ENCODE data around the gene CCND3. TPM values are rescaled to one million over a fixed set of nuclear protein-coding genes. Genes with fewer than 3 reads are reported as not detected.

CCND3 gene
- total RNA-seq, 1 experiment from 2014 or later, result 26.6 TPM

DNA sequence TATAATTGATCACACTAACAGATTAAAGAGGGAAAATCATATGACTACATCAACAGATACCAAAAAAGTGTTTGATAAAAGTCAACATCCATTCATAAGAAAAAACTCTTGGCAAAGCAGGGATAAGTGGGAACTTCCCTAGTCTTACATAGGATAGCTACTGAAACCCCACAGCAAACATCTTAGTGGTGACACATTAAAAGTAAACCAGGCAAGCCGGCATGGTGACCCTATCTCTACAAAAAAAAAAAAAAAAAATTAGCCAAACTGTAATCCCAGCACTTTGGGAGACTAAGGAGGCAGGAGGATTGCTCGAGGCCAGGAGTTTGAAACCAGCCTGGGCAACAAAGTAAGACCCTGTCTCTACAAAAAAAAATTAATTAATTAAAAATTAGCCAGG, 13.8 kb upstream of the CCND3 start:
- TF ChIP-seq RAD21 (IDR thresholded peaks at IDR 0.05; ENCODE audit: low read depth), result no peak
- no peak for TF ChIP-seq EZH2phosphoT487 (IDR thresholded peaks at IDR 0.05; ENCODE audit: borderline replicate concordance)
- TF ChIP-seq ZNF274 (IDR thresholded peaks at IDR 0.05; ENCODE audit: low read depth, low read length), result no peak
- TF ChIP-seq ELF1 (IDR thresholded peaks at IDR 0.05; ENCODE audit: borderline replicate concordance, low read depth), result no peak
- TF ChIP-seq JUND (IDR thresholded peaks at IDR 0.05), result no peak
- TF ChIP-seq FOSL1 (IDR thresholded peaks at IDR 0.05; ENCODE audit: low read depth), result no peak
- no peak for TF ChIP-seq SRF (IDR thresholded peaks at IDR 0.05; ENCODE audit: low read depth)
- no peak for TF ChIP-seq CEBPB (IDR thresholded peaks at IDR 0.05; ENCODE audit: low read depth)
- no peak for TF ChIP-seq YY1 (IDR thresholded peaks at IDR 0.05; ENCODE audit: extremely low read depth, insufficient replicate concordance, low read depth, low read length)
- no peak for TF ChIP-seq TCF7L2 (IDR thresholded peaks at IDR 0.05; ENCODE audit: borderline replicate concordance, extremely low read depth, insufficient read depth, insufficient read length)
- no peaks in the 10 kb centered on the region for H3K9me2 ChIP-seq (ENCODE audit: insufficient read depth)
- ATAC-seq (no peak), DNase-seq (ENCODE audit: low read depth, low spot score) (no peak)
- CTCF ChIA-PET, result no interaction called here
- H3K9ac ChIP-seq (ENCODE audit: low read length), result no peak overlapping the region
- H3K36me3 ChIP-seq (ENCODE audit: control insufficient read depth in 1 of 2, insufficient read depth in 2 of 2, low read length in 2 of 2), result no peaks in the 10 kb centered on the region
- intact Hi-C loops (cut with micrococcal nuclease), result no loop called here
- H3K79me2 ChIP-seq (ENCODE audit: insufficient read depth, low read length), result no peaks in the 10 kb centered on the region
- H3K4me3 ChIP-seq (replicated peaks in 1 of 2; ENCODE audit: low read depth in 1 of 2, low read length in 2 of 2), result no peak overlapping the region
- RAD21 ChIA-PET (ENCODE audit: low non-redundant PET in 1 of 2, low total read pairs in 2 of 2, uncharacterized antibody in 2 of 2, unreplicated experiment in 2 of 2), result no interaction called here
- no peaks in the 10 kb centered on the region for H3K4me1 ChIP-seq (ENCODE audit: control insufficient read depth in 1 of 2, insufficient read depth in 2 of 2, low read length in 2 of 2)
- H3K4me2 ChIP-seq (ENCODE audit: low read length), result no peak overlapping the region
- POLR2A ChIA-PET, result no interaction called here
- no peaks in the 10 kb centered on the region for H4K20me1 ChIP-seq (ENCODE audit: insufficient read depth)
- no TSS peak for BruUV-seq (replicated peaks)
- no peaks in the 10 kb centered on the region for H3K9me3 ChIP-seq (ENCODE audit: control insufficient read depth in 1 of 2, insufficient read depth in 1 of 2, low read depth in 1 of 2, low read length in 2 of 2)
- H2AFZ ChIP-seq (ENCODE audit: low read depth, low read length, poor library complexity, severe bottlenecking), result no peak overlapping the region
- H3K27ac ChIP-seq (ENCODE audit: low read depth, low read length), result no peak overlapping the region
- H3K27me3 ChIP-seq (ENCODE audit: insufficient read depth, low read length), result no peaks in the 10 kb centered on the region

DNA sequence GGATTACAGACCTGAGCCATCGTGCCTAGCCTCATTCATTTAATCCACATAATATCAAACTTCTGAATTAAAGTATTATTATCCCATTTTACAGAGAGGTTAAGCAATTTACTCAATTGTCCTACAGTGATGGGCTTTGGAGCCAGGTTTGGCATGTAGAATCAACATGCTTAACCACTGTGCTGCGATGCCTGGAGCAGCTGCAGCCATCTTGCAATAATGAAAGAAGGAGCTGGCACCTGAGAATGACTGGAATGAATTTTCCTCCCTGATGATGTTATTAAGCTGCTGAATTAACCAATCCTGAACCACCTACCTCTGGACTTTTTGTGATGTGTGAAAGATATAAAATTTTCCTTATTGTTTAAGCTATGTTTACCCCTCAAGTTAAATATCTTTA, 13.1 kb upstream of the CCND3 start:
- H4K20me1 ChIP-seq (ENCODE audit: insufficient read depth), result no peaks in the 10 kb centered on the region
- no peak overlapping the region for H3K9ac ChIP-seq (ENCODE audit: low read length)
- CTCF ChIA-PET, result no interaction called here
- ATAC-seq, result no peak
- TF ChIP-seq ZNF274 (IDR thresholded peaks at IDR 0.05; ENCODE audit: low read depth, low read length), result no peak
- no peak for TF ChIP-seq RAD21 (IDR thresholded peaks at IDR 0.05; ENCODE audit: low read depth)
- TF ChIP-seq, protein P1, sequence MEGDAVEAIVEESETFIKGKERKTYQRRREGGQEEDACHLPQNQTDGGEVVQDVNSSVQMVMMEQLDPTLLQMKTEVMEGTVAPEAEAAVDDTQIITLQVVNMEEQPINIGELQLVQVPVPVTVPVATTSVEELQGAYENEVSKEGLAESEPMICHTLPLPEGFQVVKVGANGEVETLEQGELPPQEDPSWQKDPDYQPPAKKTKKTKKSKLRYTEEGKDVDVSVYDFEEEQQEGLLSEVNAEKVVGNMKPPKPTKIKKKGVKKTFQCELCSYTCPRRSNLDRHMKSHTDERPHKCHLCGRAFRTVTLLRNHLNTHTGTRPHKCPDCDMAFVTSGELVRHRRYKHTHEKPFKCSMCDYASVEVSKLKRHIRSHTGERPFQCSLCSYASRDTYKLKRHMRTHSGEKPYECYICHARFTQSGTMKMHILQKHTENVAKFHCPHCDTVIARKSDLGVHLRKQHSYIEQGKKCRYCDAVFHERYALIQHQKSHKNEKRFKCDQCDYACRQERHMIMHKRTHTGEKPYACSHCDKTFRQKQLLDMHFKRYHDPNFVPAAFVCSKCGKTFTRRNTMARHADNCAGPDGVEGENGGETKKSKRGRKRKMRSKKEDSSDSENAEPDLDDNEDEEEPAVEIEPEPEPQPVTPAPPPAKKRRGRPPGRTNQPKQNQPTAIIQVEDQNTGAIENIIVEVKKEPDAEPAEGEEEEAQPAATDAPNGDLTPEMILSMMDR (IDR thresholded peaks at IDR 0.05 in 2 of 3, conservative IDR thresholded peaks at IDR 0.05 in 1 of 3; ENCODE audit: borderline replicate concordance in 1 of 3, insufficient read depth in 1 of 3, low read depth in 2 of 3, low read length in 2 of 3), result no peak
- no peak for TF ChIP-seq EGR1 (IDR thresholded peaks at IDR 0.05; ENCODE audit: low read depth)
- TF ChIP-seq YY1 (IDR thresholded peaks at IDR 0.05; ENCODE audit: extremely low read depth, insufficient replicate concordance, low read depth, low read length), result no peak
- no peak for TF ChIP-seq SIN3A (IDR thresholded peaks at IDR 0.05; ENCODE audit: low read depth)
- TF ChIP-seq, protein P2, sequence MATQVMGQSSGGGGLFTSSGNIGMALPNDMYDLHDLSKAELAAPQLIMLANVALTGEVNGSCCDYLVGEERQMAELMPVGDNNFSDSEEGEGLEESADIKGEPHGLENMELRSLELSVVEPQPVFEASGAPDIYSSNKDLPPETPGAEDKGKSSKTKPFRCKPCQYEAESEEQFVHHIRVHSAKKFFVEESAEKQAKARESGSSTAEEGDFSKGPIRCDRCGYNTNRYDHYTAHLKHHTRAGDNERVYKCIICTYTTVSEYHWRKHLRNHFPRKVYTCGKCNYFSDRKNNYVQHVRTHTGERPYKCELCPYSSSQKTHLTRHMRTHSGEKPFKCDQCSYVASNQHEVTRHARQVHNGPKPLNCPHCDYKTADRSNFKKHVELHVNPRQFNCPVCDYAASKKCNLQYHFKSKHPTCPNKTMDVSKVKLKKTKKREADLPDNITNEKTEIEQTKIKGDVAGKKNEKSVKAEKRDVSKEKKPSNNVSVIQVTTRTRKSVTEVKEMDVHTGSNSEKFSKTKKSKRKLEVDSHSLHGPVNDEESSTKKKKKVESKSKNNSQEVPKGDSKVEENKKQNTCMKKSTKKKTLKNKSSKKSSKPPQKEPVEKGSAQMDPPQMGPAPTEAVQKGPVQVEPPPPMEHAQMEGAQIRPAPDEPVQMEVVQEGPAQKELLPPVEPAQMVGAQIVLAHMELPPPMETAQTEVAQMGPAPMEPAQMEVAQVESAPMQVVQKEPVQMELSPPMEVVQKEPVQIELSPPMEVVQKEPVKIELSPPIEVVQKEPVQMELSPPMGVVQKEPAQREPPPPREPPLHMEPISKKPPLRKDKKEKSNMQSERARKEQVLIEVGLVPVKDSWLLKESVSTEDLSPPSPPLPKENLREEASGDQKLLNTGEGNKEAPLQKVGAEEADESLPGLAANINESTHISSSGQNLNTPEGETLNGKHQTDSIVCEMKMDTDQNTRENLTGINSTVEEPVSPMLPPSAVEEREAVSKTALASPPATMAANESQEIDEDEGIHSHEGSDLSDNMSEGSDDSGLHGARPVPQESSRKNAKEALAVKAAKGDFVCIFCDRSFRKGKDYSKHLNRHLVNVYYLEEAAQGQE (IDR thresholded peaks at IDR 0.05; ENCODE audit: low read depth), result no peak
- TF ChIP-seq ZFX (IDR thresholded peaks at IDR 0.05), result no peak
- TF ChIP-seq EZH2phosphoT487 (IDR thresholded peaks at IDR 0.05; ENCODE audit: borderline replicate concordance), result no peak
- no peaks in the 10 kb centered on the region for H3K9me3 ChIP-seq (ENCODE audit: control insufficient read depth in 1 of 2, insufficient read depth in 1 of 2, low read depth in 1 of 2, low read length in 2 of 2)
- H3K9me2 ChIP-seq (ENCODE audit: insufficient read depth), result no peaks in the 10 kb centered on the region
- POLR2A ChIA-PET, result no interaction called here
- no peak for DNase-seq (ENCODE audit: low read depth, low spot score)
- H2AFZ ChIP-seq (ENCODE audit: low read depth, low read length, poor library complexity, severe bottlenecking), result no peak overlapping the region
- RAD21 ChIA-PET (ENCODE audit: low non-redundant PET in 1 of 2, low total read pairs in 2 of 2, uncharacterized antibody in 2 of 2, unreplicated experiment in 2 of 2), result no interaction called here
- no peak overlapping the region for H3K27ac ChIP-seq (ENCODE audit: low read depth, low read length)
- no peaks in the 10 kb centered on the region for H3K36me3 ChIP-seq (ENCODE audit: control insufficient read depth in 1 of 2, insufficient read depth in 2 of 2, low read length in 2 of 2)
- H3K4me2 ChIP-seq (ENCODE audit: low read length), result no peak overlapping the region
- H3K4me1 ChIP-seq (ENCODE audit: control insufficient read depth in 1 of 2, insufficient read depth in 2 of 2, low read length in 2 of 2), result no peaks in the 10 kb centered on the region
- no TSS peak for BruUV-seq (replicated peaks)
- no peaks in the 10 kb centered on the region for H3K79me2 ChIP-seq (ENCODE audit: insufficient read depth, low read length)
- intact Hi-C loops (cut with micrococcal nuclease), result no loop called here
- no peaks in the 10 kb centered on the region for H3K27me3 ChIP-seq (ENCODE audit: insufficient read depth, low read length)
- no peak overlapping the region for H3K4me3 ChIP-seq (replicated peaks in 1 of 2; ENCODE audit: low read depth in 1 of 2, low read length in 2 of 2)

All from HCT116 (cell line).